ENCODE results near the gene INAFM2.

INAFM2 gene

GRCh38 chr15:40345225-40345866, 21.9 kb downstream of the INAFM2 start:
- DNase-seq = no peak

- no peak for DNase-seq
These were observed 22.5 kb downstream of the INAFM2 start for GRCh38 chr15:40345867-40346578.

- no peak for DNase-seq
These were observed 23.4 kb downstream of the INAFM2 start for GRCh38 chr15:40346579-40347558.

GRCh38 chr15:40347559-40348473, 24.3 kb downstream of the INAFM2 start:
- DNase-seq = no peak

GRCh38 chr15:40348474-40348870, 25.0 kb downstream of the INAFM2 start:
- peak; percentile 56 for DNase-seq

GRCh38 chr15:40349163-40349562, 25.7 kb downstream of the INAFM2 start:
- no peak for DNase-seq

GRCh38 chr15:40352281-40352901, 28.9 kb downstream of the INAFM2 start:
- DNase-seq = no peak

- DNase-seq = no peak
These were observed 30.2 kb downstream of the INAFM2 start for GRCh38 chr15:40353697-40354096.

- DNase-seq = peak; percentile 68
These were observed 31.1 kb downstream of the INAFM2 start for GRCh38 chr15:40354408-40355171.

- no peak for DNase-seq
These were observed 32.6 kb downstream of the INAFM2 start for GRCh38 chr15:40355976-40356585.

GRCh38 chr15:40357246-40357645, 33.8 kb downstream of the INAFM2 start:
- no peak for DNase-seq

GRCh38 chr15:40357723-40358470, 34.4 kb downstream of the INAFM2 start, which contains the start of gene DISP2:
Gene DISP2 (plus strand): TSS chr15:40358219. CDS start chr15:40358322, 103 bp downstream.
- peak; percentile 94 for DNase-seq

GRCh38 chr15:40358471-40359353, 35.2 kb downstream of the INAFM2 start:
- peak; percentile 44 for DNase-seq

GRCh38 chr15:40360015-40360414, 36.5 kb downstream of the INAFM2 start:
- DNase-seq = no peak

GRCh38 chr15:40361640-40362039, 38.1 kb downstream of the INAFM2 start:
- DNase-seq = no peak

- no peak for DNase-seq
These were observed 40.1 kb downstream of the INAFM2 start for GRCh38 chr15:40363611-40364010.

GRCh38 chr15:40364251-40364650, 40.8 kb downstream of the INAFM2 start:
- no peak for DNase-seq

- no peak for DNase-seq
These were observed 41.5 kb downstream of the INAFM2 start for GRCh38 chr15:40365016-40365415.

Data from hematopoietic multipotent progenitor cell treated with erythropoietin and hydrocortisone succinate and interleukin-3 and kit ligand, for 4 days (in vitro differentiated cells).